B cell (primary cell): ENCODE measurements around the gene PRSS36. TPM values are rescaled to one million over a fixed set of nuclear protein-coding genes. Genes with fewer than 3 reads are reported as not detected.
A peak's percentile ranks its signal among the peaks of the same experiment; 100 is the strongest.

Experiments
- ATAC-seq: fragments of 200-7000 bp; cut with Tn5 transposase; one replicate; pipeline ENCODE4 v1.10.0; 2021; ENCODE audit warnings: low read depth, mild to moderate bottlenecking, moderate number of reproducible peaks, moderate library complexity
- CTCF ChIA-PET: fragments of 350-600 bp; sonication (Branson Sonifier 250); formaldehyde crosslinking; loops from one replicate; lab custom pipeline; 2021; ENCODE audit warnings: antibody characterized with exemption, inconsistent platforms; lab: Charles Lee
- POLR2A ChIA-PET: fragments of 350-600 bp; sonication (Branson Sonifier 250); formaldehyde crosslinking; loops from one replicate; lab custom pipeline; 2021; ENCODE audit warnings: antibody characterized with exemption; lab: Charles Lee
- DNase-seq: peaks from one replicate; pipeline ENCODE4 v3.0.0; 2013
- H2AFZ ChIP-seq: 2 replicates; pipeline ENCODE4 v1.6.1; 2012; ENCODE audit warnings: mild to moderate bottlenecking, low read depth, low read length; ENCODE audit not compliant: insufficient read depth, poor library complexity, severe bottlenecking
- H3K27ac ChIP-seq, 2 donors: 1 replicate in 1 of 2; 2 replicates in 1 of 2; pipeline ENCODE4 v1.5.1; 2012 to 2013; ENCODE audit warnings: low read length in 2 of 2, mild to moderate bottlenecking in 2 of 2, moderate library complexity in 1 of 2
- H3K27me3 ChIP-seq, 4 experiments: fragments of 200-600 bp in 1 of 4; sonication (generic) in 1 of 4; replicated peaks in 1 of 4; 1 replicate in 2 of 4; 2 replicates in 2 of 4; pipeline versions ENCODE4 v1.6.1 to v1.7.0; 2013 to 2016; ENCODE audit warnings: low read length in 3 of 4, mild to moderate bottlenecking in 2 of 4, mixed read lengths in 1 of 4, moderate library complexity in 1 of 4; ENCODE audit not compliant: insufficient read depth in 4 of 4, control insufficient read depth in 3 of 4; ENCODE audit errors: control extremely low read depth in 1 of 4
- H3K36me3 ChIP-seq, 2 experiments: replicated peaks in 1 of 2; 1 replicate in 1 of 2; 2 replicates in 1 of 2; pipeline versions ENCODE4 v1.6.1 to v1.7.1; 2013; ENCODE audit warnings: low read length in 1 of 2; ENCODE audit not compliant: insufficient read depth in 2 of 2, control insufficient read depth in 1 of 2; ENCODE audit errors: control extremely low read depth in 1 of 2, extremely low read depth in 1 of 2
- H3K4me1 ChIP-seq, 2 donors: fragments of 200-600 bp in 1 of 2; sonication (generic) in 1 of 2; 1 replicate in 1 of 2; 2 replicates in 1 of 2; pipeline versions ENCODE4 v1.5.1 to v1.6.1; 2013 to 2017; ENCODE audit warnings: low read length in 2 of 2; ENCODE audit not compliant: control insufficient read depth in 2 of 2, insufficient read depth in 2 of 2
- H3K4me2 ChIP-seq: replicated peaks from 2 replicates; pipeline ENCODE3; 2012; ENCODE audit warnings: mild to moderate bottlenecking, low read depth, low read length; ENCODE audit not compliant: poor library complexity, severe bottlenecking
- H3K4me3 ChIP-seq, 5 experiments: fragments of 200-600 bp in 1 of 5; sonication (generic) in 1 of 5; 1 replicate in 3 of 5; 2 replicates in 2 of 5; pipeline versions ENCODE4 v1.5.1 to v1.7.0; 2011 to 2016; ENCODE audit warnings: low read length in 4 of 5, mild to moderate bottlenecking in 4 of 5, low read depth in 2 of 5, control low read depth in 1 of 5, moderate library complexity in 1 of 5; ENCODE audit not compliant: insufficient read depth in 1 of 5; ENCODE audit errors: control extremely low read depth in 1 of 5, extremely low read depth in 1 of 5
- H3K79me2 ChIP-seq: fragments of 200-600 bp; sonication (generic); one replicate; pipeline ENCODE4 v1.6.0; 2016; ENCODE audit warnings: low read length; ENCODE audit not compliant: control insufficient read depth, insufficient read depth
- H3K9ac ChIP-seq: fragments of 200-600 bp; sonication (generic); 2 replicates; pipeline ENCODE4 v1.6.1; 2017; ENCODE audit warnings: mild to moderate bottlenecking, low read length, moderate library complexity
- H3K9me3 ChIP-seq, 3 donors: one replicate each; pipeline versions ENCODE4 v1.6.1 to v1.7.1; 2013; ENCODE audit warnings: low read length in 2 of 3; ENCODE audit not compliant: control insufficient read depth in 2 of 3, insufficient read depth in 1 of 3; ENCODE audit errors: control extremely low read depth in 1 of 3
- H4K20me1 ChIP-seq: 2 replicates; pipeline ENCODE4 v1.6.0; 2012; ENCODE audit warnings: mild to moderate bottlenecking, low read length; ENCODE audit not compliant: insufficient read depth, control insufficient read depth, poor library complexity, severe bottlenecking
- H3K27ac Mint-ChIP-seq: one replicate; pipeline ENCODE4 v1.8.0; 2021; ENCODE audit warnings: mixed read lengths
- H3K27me3 Mint-ChIP-seq: one replicate; pipeline ENCODE4 v1.8.0; 2021; ENCODE audit warnings: mixed read lengths
- H3K4me1 Mint-ChIP-seq: one replicate; pipeline ENCODE4 v1.8.0; 2021; ENCODE audit warnings: mixed read lengths
- H3K4me3 Mint-ChIP-seq: one replicate; pipeline ENCODE4 v1.8.0; 2021; ENCODE audit warnings: mixed read lengths
- H3K9me3 Mint-ChIP-seq: one replicate; pipeline ENCODE4 v1.8.0; 2022; ENCODE audit warnings: mixed read lengths; ENCODE audit not compliant: insufficient read depth
- EZH2 ChIP-seq: IDR thresholded peaks from 2 replicates; pipeline ENCODE4 v1.6.1; 2012; ENCODE audit warnings: borderline replicate concordance, low read depth, mild to moderate bottlenecking, moderate library complexity, low read length; ENCODE audit not compliant: insufficient read depth, poor library complexity, severe bottlenecking
- WGBS: methylation state at CpG from one replicate; pipeline ENCODE4 v1.1.5; 2013; ENCODE audit warnings: missing lambda C conversion rate; ENCODE audit not compliant: insufficient coverage; 5-methylcytosine and 5-hydroxymethylcytosine counted together
- intact Hi-C: fragments of 100-400 bp; cut with micrococcal nuclease; formaldehyde crosslinking; loops from one replicate; pipeline ENCODE4 v1.10.0; 2022
- polyA plus RNA-seq: library from polyadenylated mRNA; depleted of rRNA; stranded (reverse); fragments of >200 nt; gene quantifications from 2 replicates; pipeline ENCODE4 v1.2.3, GENCODE V29; 2012
- total RNA-seq, 2 donors: library from RNA; stranded (reverse); fragments of 120-200 nt in 1 of 2; gene quantifications; 1 replicate in 1 of 2; 2 replicates in 1 of 2; pipeline versions ENCODE4 v1.2.3 to v1.2.4, GENCODE V29; 2013 to 2022
- TF ChIP-seq, protein P1 (sequence below): fragments of 200-600 bp; IDR thresholded peaks from one replicate; pipeline ENCODE4 v1.8.0; 2022; ENCODE audit warnings: antibody characterized with exemption, mild to moderate bottlenecking

The PRSS36 gene
- total and polyA plus RNA-seq, 2 donors (not counting 1 experiment from before 2014, with no cell fraction given) = 1.0 to 1.6 TPM

DNA sequence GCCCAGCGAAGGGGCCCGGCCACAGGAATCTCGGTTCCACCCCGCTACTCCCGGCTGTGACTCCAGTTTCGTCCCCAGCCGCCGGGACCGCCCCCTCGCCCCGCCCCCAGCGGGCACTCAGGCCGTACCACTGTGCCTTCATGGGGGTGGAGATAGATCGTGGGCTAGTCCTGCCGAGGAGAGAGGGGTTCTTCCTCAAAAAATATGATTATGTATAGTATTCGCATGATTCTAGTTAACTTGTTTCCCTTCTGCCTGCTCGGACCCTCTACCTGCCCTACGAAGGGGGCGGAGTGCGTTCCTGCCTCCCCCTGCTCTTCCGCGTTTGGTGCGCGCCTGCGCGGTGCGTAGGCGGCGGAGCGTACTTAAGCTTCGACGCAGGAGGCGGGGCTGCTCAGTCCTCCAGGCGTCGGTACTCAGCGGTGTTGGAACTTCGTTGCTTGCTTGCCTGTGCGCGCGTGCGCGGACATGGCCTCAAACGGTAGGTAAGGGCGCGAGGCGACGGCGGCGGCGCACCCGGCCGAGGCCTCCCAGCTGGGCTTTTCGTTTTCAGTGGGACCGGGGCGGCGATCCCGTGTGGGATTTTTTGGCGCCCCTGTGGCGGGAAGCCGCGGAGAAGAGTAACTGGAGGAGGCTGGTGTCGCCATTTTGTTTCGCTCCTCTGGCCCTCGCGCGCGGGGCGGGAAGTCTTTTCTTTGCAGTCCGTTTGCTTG is 30.0 kb upstream of the PRSS36 start, which contains the start of gene FUS:
Gene FUS (plus strand): TSS at position 393 of the 713 bp plus-strand sequence. CDS start 76 bp downstream, at position 469.
- peak within 1 kb of the TSS; percentile 58 to 98 (median 91) for H3K4me3 ChIP-seq
- ATAC-seq (peak; percentile 71), DNase-seq (peak; percentile 98)
- Mint-ChIP-seq H3K9me3 (no peaks in the 10 kb centered on the region), H3K4me3 (peak within 1 kb of the TSS; percentile 99), H3K4me1 (peaks cover 58% of the 10 kb centered on the region), H3K27ac (peak within 1 kb of the TSS; percentile 100), H3K27me3 (no peaks in the 10 kb centered on the region)
- peaks cover 63% of the 10 kb centered on the region for H3K79me2 ChIP-seq
- CTCF ChIA-PET = interaction anchor here (0.6 to 2.3 kb wide), 8 partner anchors 19 to 328 kb away, joined by 3 to 17 read pairs (median 4); partner anchors contain the start of genes KAT8, PYCARD and RUSF1
- H3K27ac ChIP-seq = peak within 1 kb of the TSS; percentile 90 to 93
- peaks cover 41 to 56% of the 10 kb centered on the region in 2 donors for H3K4me1 ChIP-seq
- H3K27me3 ChIP-seq = no peaks in the 10 kb centered on the region
- intact Hi-C loops = loop anchor here (1.0 to 10.0 kb wide), 5 partner anchors 21 to 695 kb away; partner anchors contain the start of genes BCKDK, STX4 and ZNF267
- peak within 1 kb of the TSS; percentile 96 for H3K9ac ChIP-seq
- peaks cover 44% of the 10 kb centered on the region for H4K20me1 ChIP-seq
- no peaks in the 10 kb centered on the region for H3K9me3 ChIP-seq
- peak within 1 kb of the TSS; percentile 96 for H2AFZ ChIP-seq
- peaks cover 7 to 27% of the 10 kb centered on the region in 2 experiments for H3K36me3 ChIP-seq
- under 1% methylated on average over 64 of the region's 69 CpGs for WGBS
- POLR2A ChIA-PET = interaction anchor here (0.6 to 3.3 kb wide), 25 partner anchors 14 to 694 kb away, joined by 3 to 44 read pairs (median 5); partner anchors contain the start of genes ARMC5, ITGAM, KAT8 and PYCARD
- TF ChIP-seq, protein P1, sequence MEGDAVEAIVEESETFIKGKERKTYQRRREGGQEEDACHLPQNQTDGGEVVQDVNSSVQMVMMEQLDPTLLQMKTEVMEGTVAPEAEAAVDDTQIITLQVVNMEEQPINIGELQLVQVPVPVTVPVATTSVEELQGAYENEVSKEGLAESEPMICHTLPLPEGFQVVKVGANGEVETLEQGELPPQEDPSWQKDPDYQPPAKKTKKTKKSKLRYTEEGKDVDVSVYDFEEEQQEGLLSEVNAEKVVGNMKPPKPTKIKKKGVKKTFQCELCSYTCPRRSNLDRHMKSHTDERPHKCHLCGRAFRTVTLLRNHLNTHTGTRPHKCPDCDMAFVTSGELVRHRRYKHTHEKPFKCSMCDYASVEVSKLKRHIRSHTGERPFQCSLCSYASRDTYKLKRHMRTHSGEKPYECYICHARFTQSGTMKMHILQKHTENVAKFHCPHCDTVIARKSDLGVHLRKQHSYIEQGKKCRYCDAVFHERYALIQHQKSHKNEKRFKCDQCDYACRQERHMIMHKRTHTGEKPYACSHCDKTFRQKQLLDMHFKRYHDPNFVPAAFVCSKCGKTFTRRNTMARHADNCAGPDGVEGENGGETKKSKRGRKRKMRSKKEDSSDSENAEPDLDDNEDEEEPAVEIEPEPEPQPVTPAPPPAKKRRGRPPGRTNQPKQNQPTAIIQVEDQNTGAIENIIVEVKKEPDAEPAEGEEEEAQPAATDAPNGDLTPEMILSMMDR = no peak
- TF ChIP-seq EZH2 = no peak
- H3K4me2 ChIP-seq = peak within 1 kb of the TSS; percentile 87
